Motor neuron (in vitro differentiated cells): ENCODE measurements around the gene TMEM201. TPM values are rescaled to one million over a fixed set of nuclear protein-coding genes. Genes with fewer than 3 reads are reported as not detected.
"Not testable (repeated sequence)": the region's sequence is repeated elsewhere in the genome, so short reads cannot be mapped to it uniquely, and the experiment has no call there.

Experiments used
- ATAC-seq, 8 experiments: fragments of 200-7000 bp; cut with Tn5 transposase; replicated peaks in 6 of 8; 2 replicates each; pipeline ENCODE4 v1.8.0; 2021; ENCODE audit warnings: mild to moderate bottlenecking in 8 of 8, moderate library complexity in 8 of 8
- H3K27ac ChIP-seq, 2 donors: fragments of 250-450 bp; sonication (Bioruptor Pico); 2 replicates each; pipeline ENCODE4 v1.9.0; 2021; ENCODE audit warnings: antibody characterized with exemption in 2 of 2, mild to moderate bottlenecking in 2 of 2, moderate library complexity in 1 of 2
- H3K4me1 ChIP-seq, 2 donors: fragments of 250-450 bp; sonication (Bioruptor Pico); replicated peaks in 1 of 2; 2 replicates each; pipeline ENCODE4 v1.6.1; 2021; ENCODE audit warnings: antibody characterized with exemption in 2 of 2, mild to moderate bottlenecking in 2 of 2, moderate library complexity in 1 of 2
- H3K4me3 ChIP-seq, 5 donors: fragments of 250-450 bp; sonication (Bioruptor Pico); 2 replicates each; pipeline ENCODE4 v1.9.0; 2021; ENCODE audit warnings: antibody characterized with exemption in 5 of 5, mild to moderate bottlenecking in 5 of 5, moderate library complexity in 4 of 5
- WGBS, 10 experiments: fragments of 450-650 bp; shearing (Covaris generic); methylation state at CpG; one replicate each; pipeline ENCODE4 v1.0.0; 2022; 5-methylcytosine and 5-hydroxymethylcytosine counted together
- in situ Hi-C, 9 experiments: fragments of 400-800 bp; cut with MboI; loops; one replicate each; pipeline ENCODE4 v1.15.0; 2021; ENCODE audit warnings: low sequenced_read_pairs in 9 of 9, low pct_unique_long_range_greater_than_20kb in 2 of 9; ENCODE audit not compliant: unreplicated experiment in 9 of 9
- total RNA-seq, 8 experiments: library from RNA; unstranded; fragments of 300-600 nt; gene quantifications; 2 replicates each; pipeline versions ENCODE4 v1.2.3 to v1.2.4, GENCODE V29; 2022

TMEM201 gene
- total RNA-seq, 8 experiments from 2014 or later = 5.0 to 20.2 (median 10.7) TPM

GRCh38 chr1:9558946-9559545 is 29.7 kb upstream of the TMEM201 start:
- Histone ChIP-seq H3K4me1 (peaks cover 0 to 15% of the 10 kb centered on the region in 2 donors), H3K27ac (no peak overlapping the region), H3K4me3 (no peak overlapping the region)
- in situ Hi-C loops = no loop called here
- peak in 1 of 8 experiments; percentile 12 for ATAC-seq
- 33 to 85% (median 76%) methylated on average over 4 to 11 of the region's 11 CpGs for WGBS, 10 experiments

DNA sequence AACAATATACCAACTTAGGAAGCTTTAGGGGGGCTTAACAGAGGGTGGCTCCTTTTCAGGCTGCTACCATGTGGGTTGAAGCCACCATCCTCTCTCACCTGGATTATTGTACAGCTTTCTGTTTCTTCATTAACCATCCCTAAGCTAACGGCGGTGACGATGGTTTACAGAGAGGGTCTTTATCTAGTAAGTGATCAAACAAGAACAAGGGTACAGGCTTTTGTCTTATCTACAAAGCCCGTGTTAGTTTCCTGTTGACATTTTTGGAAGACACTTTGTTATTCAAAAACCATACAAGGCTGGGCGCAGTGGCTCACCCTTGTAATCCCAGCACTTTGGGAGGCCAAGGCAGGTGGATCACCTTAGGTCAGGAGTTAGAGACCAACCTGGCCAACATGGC is 29.0 kb upstream of the TMEM201 start:
- in situ Hi-C loops = no loop called here
- Histone ChIP-seq H3K4me1 (peaks cover 0 to 15% of the 10 kb centered on the region in 2 donors), H3K27ac (no peak overlapping the region), H3K4me3 (no peak overlapping the region)
- ATAC-seq = no peak
- WGBS, 10 experiments = 67 to 100% (median 93%) methylated on average over 1 to 5 of the region's 5 CpGs; no CpG with 5 or more reads in 2 of the 10 experiments

- WGBS, 10 experiments = 80 to 100% (median 94%) methylated on average over 1 to 17 of the region's 17 CpGs; no CpG with 5 or more reads in 1 of the 10 experiments
- in situ Hi-C loops, H3K27ac ChIP-seq, ATAC-seq, H3K4me3 ChIP-seq: not testable (repeated sequence)
- H3K4me1 ChIP-seq = peaks cover 0 to 15% of the 10 kb centered on the region in 2 donors
Observed at GRCh38 chr1:9560090-9560489, 28.6 kb upstream of the TMEM201 start.

DNA sequence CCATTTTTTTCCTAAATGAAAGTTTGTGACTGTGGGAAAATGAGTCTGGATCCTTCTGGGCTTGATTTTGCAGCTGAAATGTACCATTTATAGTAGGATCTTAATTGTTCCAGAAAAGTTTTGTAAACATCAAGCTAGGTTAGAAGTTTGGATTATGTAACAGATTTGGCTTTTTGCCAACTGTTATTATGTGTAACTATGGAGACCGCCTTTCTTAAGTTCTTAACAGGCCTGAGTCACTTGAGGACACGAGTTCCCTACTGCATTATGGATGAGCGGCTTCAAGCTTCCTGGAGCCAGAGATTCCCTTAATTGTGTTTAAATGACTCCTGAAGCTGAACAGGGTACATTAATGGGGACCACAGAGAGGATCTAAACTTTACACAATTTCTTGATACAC is 27.3 kb upstream of the TMEM201 start:
- WGBS, 10 experiments = 22 to 100% (median 72%) methylated on average over 1 to 3 of the region's 3 CpGs; no CpG with 5 or more reads in 2 of the 10 experiments
- in situ Hi-C loops = no loop called here
- no peak overlapping the region for H3K4me3 ChIP-seq
- ATAC-seq = peak; percentile 33 to 98 (median 68)
- H3K27ac ChIP-seq = no peak overlapping the region
- peaks cover 0 to 15% of the 10 kb centered on the region in 2 donors for H3K4me1 ChIP-seq

DNA sequence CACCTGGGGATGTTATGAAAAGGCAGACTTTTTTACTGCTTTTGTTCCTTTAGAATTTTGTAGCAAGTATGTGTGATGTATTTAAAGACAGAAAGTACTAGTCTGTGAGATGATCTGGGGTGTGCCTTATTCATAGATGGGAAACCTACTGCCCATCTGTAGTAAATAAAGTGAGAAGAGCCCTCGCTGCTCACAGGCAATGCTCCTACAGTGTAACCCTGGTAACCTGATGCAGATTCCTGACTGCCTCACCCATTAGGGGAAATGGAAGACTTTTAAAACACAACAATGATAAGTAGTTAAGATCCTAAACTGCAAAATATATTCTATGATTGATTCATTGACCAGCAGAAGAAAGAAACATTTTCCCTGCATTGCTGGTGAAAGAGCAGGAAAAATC is 19.4 kb upstream of the TMEM201 start:
- in situ Hi-C loops = no loop called here
- 0 to 78% (median 55%) methylated on average over 1 of the region's 1 CpG; no CpG with 5 or more reads in 2 of the 10 experiments for WGBS, 10 experiments
- Histone ChIP-seq H3K27ac (no peak overlapping the region), H3K4me3 (no peak overlapping the region), H3K4me1 (no peaks in the 10 kb centered on the region)
- ATAC-seq = peak in 3 of 8 experiments; percentile 34 to 86 (median 67)

GRCh38 chr1:9570886-9571529 is 17.7 kb upstream of the TMEM201 start:
- not testable (repeated sequence) for H3K4me3 ChIP-seq, H3K4me1 ChIP-seq, H3K27ac ChIP-seq
- 56 to 100% (median 92%) methylated on average over 4 to 8 of the region's 16 CpGs; no CpG with 5 or more reads in 1 of the 10 experiments for WGBS, 10 experiments
- in situ Hi-C loops = loop anchor here in 1 of 9 experiments (10.0 kb wide), 1 partner anchor 76 kb away; no protein-coding TSS in a partner anchor
- ATAC-seq = peak in 2 of 8 experiments; percentile 13 to 21

DNA sequence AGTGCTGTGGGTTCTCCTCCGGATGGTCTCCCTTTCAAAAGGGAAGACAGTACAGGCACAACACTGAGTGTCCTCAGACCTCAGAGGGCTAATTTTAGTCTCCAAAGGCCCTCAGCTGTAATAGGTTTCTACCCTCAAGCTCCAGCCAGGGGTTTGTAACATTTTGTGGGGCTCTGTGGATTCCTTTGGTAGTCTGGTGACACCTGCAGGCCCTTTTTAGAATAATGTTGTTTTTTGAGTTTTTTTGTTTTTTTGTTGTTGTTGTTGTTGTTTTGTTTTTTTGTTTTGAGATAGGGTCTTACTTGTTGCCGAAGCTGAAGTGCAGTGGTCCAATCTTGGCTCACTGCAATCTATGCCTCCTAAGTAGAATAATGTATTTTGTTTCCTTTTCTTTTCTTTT is 15.0 kb upstream of the TMEM201 start:
- in situ Hi-C loops = loop anchor here in 1 of 9 experiments (10.0 kb wide), 1 partner anchor 79 kb away; no protein-coding TSS in a partner anchor

GRCh38 chr1:9575486-9575885 is 13.2 kb upstream of the TMEM201 start:
- ATAC-seq = no peak
- Histone ChIP-seq H3K27ac (no peak overlapping the region), H3K4me1 (no peaks in the 10 kb centered on the region), H3K4me3 (no peak overlapping the region)
- in situ Hi-C loops = loop anchor here in 1 of 9 experiments (10.0 kb wide), 1 partner anchor 81 kb away; no protein-coding TSS in a partner anchor
- 60 to 100% (median 97%) methylated on average over 1 to 6 of the region's 6 CpGs; no CpG with 5 or more reads in 4 of the 10 experiments for WGBS, 10 experiments

More for the DNA sequence above, 15.0 kb upstream of the TMEM201 start:
- WGBS, 10 experiments = 65 to 100% (median 92%) methylated on average over 1 to 2 of the region's 2 CpGs; no CpG with 5 or more reads in 1 of the 10 experiments
- H3K4me3 ChIP-seq = no peak overlapping the region
- no peak overlapping the region for H3K27ac ChIP-seq
- no peaks in the 10 kb centered on the region for H3K4me1 ChIP-seq
- no peak for ATAC-seq

GRCh38 chr1:9576903-9577302 is 11.8 kb upstream of the TMEM201 start:
- no peak overlapping the region for H3K27ac ChIP-seq
- H3K4me3 ChIP-seq = no peak overlapping the region
- in situ Hi-C loops = loop anchor here in 1 of 9 experiments (10.0 kb wide), 1 partner anchor 82 kb away; no protein-coding TSS in a partner anchor
- 83 to 100% (median 92%) methylated on average over 1 to 6 of the region's 6 CpGs; no CpG with 5 or more reads in 1 of the 10 experiments for whole genome bisulfite sequencing, 10 experiments
- ATAC-seq = no peak
- H3K4me1 ChIP-seq = no peaks in the 10 kb centered on the region

GRCh38 chr1:9577423-9577822 is 11.3 kb upstream of the TMEM201 start:
- no peak for ATAC-seq
- Histone ChIP-seq H3K4me3 (no peak overlapping the region), H3K4me1 (no peaks in the 10 kb centered on the region), H3K27ac (no peak overlapping the region)
- in situ Hi-C loops = loop anchor here in 1 of 9 experiments (10.0 kb wide), 1 partner anchor 83 kb away; no protein-coding TSS in a partner anchor
- 89 to 100% (median 97%) methylated on average over 3 to 5 of the region's 5 CpGs; no CpG with 5 or more reads in 3 of the 10 experiments for WGBS, 10 experiments

- Histone ChIP-seq H3K27ac (no peak overlapping the region), H3K4me3 (no peak overlapping the region), H3K4me1 (no peaks in the 10 kb centered on the region)
- 67 to 100% (median 96%) methylated on average over 1 to 2 of the region's 2 CpGs; no CpG with 5 or more reads in 4 of the 10 experiments for WGBS, 10 experiments
- no peak for ATAC-seq
- in situ Hi-C loops = no loop called here
Observed at GRCh38 chr1:9580942-9581341, 7.8 kb upstream of the TMEM201 start.

- peaks cover 16 to 17% of the 10 kb centered on the region in 2 donors for H3K4me1 ChIP-seq
- no peak for ATAC-seq
- H3K27ac ChIP-seq = no peak overlapping the region
- WGBS, 10 experiments = 71 to 100% (median 83%) methylated on average over 1 to 3 of the region's 3 CpGs; no CpG with 5 or more reads in 3 of the 10 experiments
- H3K4me3 ChIP-seq = no peak overlapping the region
- in situ Hi-C loops = no loop called here
Observed at GRCh38 chr1:9586147-9586766, 2.5 kb upstream of the TMEM201 start.
